DMS153 (cell line): Measurements from ENCODE around the gene CHCHD5.

Source experiments
- DNase-seq: peaks from one replicate; lab custom pipeline; 2025; lab: John Stamatoyannopoulos, UW

CHCHD5 gene

GRCh38 chr2:112625474-112626114 is 41.2 kb downstream of the CHCHD5 start:
- DNase-seq, result no peak

- peak; percentile 19 for DNase-seq
Observed at GRCh38 chr2:112626604-112627059, 42.2 kb downstream of the CHCHD5 start.

- no peak for DNase-seq
Observed at GRCh38 chr2:112627060-112628040, 42.9 kb downstream of the CHCHD5 start.

GRCh38 chr2:112629224-112629623 is 44.8 kb downstream of the CHCHD5 start:
- DNase-seq, result no peak

GRCh38 chr2:112629823-112630222 is 45.4 kb downstream of the CHCHD5 start:
- no peak for DNase-seq

- no peak for DNase-seq
Observed at GRCh38 chr2:112630268-112630667, 45.9 kb downstream of the CHCHD5 start.

- no peak for DNase-seq
Observed at GRCh38 chr2:112633708-112634107, 49.3 kb downstream of the CHCHD5 start.

GRCh38 chr2:112634153-112634873 is 49.9 kb downstream of the CHCHD5 start:
- no peak for DNase-seq

GRCh38 chr2:112634874-112635157 is 50.4 kb downstream of the CHCHD5 start:
- no peak for DNase-seq

GRCh38 chr2:112636605-112637288 is 52.3 kb downstream of the CHCHD5 start:
- DNase-seq, result no peak

GRCh38 chr2:112637289-112637660 is 52.9 kb downstream of the CHCHD5 start:
- DNase-seq, result no peak
